ENCODE data around the gene STYK1.
"Not testable (repeated sequence)": the region's sequence is repeated elsewhere in the genome, so short reads cannot be mapped to it uniquely, and the experiment has no call there.

Gene STYK1

DNA sequence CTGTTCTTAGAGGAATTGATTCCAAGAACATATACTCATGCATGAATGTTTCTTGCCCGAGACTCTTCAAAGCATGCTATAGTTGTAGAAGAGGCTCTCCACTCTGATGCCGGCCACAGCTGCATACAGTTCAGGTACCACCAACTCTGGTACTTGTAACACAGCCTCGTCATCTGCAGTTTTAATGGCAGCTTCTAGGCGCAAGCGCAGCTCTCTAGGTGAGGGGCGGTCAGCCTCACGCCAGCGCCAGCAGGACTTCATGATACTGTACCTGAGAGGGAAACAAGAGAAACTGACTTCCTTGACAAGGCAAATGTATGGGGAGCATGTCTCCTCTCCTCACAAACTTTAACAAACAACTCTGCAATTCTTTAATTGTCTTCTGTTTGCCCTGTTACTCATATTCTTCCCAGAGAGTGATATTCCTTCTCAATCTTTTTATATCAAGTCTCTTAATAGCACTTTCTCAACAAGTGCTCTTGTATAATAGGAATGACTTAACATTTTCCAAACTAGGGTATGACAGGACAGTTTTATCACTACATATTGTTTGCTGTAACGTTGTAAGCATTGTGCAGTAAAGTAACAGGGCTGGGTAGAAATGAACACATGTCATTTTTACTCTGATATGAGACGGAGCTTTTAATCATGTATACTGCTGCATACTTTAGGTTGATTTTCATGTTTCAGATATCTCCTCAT, 53.6 kb downstream of the STYK1 start:
- no peak for DNase-seq (ENCODE audit: low read depth)

DNA sequence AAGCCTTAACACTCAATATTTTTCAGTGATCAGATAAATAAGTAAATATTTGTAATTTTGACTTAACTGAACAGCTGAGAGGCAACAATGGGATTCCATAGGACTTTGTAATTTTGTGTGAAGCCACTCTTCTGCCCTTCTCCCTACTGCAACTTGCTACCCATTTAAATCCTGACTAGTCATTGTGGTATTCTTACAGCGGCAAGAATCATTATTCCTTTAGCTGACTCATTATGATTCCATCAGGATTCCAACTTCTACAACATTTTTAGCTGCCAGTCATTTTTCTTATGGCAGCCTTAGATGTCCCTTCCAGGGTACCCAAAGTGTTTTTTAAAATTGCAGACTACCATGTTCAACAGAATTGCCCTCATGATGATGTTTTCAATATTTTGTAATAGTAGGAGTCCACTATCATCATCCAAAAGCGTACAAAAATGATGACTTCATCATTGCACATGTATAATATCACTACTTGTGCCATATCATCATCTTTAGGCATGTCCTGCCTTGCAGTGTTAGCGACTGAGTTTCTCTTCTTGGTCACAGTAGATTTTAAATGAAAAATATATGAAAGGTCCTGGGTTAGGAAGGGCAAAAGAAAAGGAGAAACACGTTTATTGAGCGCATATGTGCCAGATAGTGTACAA, 55.4 kb downstream of the STYK1 start:
- peak; percentile 61 for DNase-seq (ENCODE audit: low read depth)

DNA sequence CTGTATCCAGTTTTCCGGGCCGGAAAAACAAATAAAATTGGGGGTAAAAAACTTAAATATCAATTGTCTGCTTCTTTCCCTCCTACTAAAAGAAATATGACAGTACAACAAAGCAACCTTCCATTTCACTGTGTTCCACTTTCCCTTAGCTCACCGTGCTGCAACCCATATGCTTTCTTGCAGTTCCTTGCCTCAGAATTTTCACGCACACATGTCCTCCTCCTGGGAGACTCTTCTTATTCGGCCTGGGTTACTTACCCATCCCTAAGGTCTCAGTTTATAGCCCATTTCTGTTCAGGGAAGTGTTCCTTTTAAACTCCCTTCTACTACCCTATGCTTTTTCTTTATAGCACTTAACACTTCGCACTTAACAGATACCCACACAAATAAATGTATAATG, 56.0 kb downstream of the STYK1 start:
- no peak for DNase-seq (ENCODE audit: low read depth)

DNA sequence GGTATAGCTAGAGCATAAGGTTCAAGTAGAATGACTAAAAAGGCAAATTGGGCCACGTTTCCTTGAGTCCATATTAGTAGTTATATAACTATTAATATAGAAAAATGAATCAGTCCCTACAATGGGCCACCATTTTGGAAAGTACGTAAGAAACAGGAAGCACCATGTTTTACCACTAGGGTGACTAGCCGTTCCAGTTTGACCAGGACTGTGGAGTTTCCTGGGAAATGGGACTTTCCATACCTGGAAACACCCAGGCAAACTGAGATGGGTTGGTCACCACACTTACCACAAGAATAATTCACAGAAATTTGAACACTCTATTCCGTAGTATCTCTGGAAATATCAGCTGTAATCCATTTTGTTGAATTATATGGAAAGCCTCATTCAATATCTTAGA, 58.3 kb downstream of the STYK1 start:
- DNase-seq (ENCODE audit: low read depth): no peak

DNA sequence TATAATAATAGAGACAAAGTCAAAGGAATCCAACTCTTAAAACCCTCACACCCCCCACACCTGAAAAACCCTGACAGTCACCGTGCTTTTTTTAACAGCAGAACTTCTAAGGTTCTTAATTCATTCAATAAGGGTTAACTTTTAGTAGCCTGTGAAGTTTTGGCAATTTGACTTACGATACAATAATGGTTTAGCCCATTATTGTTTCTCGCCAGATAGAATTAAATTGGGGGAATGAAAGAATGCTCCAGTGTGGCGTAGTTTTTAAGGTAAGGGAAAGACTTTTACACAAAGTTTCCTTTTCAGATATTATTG, 59.8 kb downstream of the STYK1 start:
- no peak for DNase-seq (ENCODE audit: low read depth)

DNA sequence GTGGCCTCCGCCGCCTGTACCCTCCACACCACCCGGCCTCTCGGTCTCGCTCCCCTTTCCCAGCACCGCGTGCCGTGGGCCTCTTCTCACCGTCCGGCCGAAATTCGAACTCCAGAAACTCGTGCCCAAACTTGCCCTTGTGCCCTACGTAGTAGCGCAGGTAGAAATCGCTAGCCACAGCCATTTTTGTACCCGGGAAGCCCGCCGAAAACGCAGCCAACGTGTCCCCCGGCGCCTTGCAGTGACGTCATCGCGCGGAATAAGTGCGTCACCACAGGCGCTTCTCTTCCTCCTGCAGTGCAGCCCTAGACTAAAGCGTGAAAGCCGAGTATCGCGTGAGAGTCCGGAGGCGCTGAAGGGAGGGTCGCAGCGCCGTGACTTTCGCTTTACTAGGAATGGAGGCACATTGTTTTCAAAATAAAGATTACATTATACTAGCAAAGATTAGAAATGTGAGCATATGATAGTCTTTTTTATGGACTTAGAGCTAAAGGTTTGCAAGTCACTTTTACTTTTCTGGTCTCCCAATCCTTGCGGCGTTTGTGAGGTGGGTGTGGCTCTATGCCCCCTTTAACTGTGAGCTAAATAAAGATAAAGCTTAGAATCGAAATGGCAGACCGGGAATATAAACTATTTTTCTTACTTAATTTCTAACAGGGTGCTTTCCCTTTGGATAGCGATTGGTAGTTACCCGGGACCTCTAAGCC, 60.4 kb downstream of the STYK1 start, which contains the start of gene MAGOHB:
MAGOHB (minus strand) TSS at position 261 of the 707 bp plus-strand sequence; CDS start at position 184, 77 bp downstream.
- DNase-seq (ENCODE audit: low read depth): peak; percentile 81

DNA sequence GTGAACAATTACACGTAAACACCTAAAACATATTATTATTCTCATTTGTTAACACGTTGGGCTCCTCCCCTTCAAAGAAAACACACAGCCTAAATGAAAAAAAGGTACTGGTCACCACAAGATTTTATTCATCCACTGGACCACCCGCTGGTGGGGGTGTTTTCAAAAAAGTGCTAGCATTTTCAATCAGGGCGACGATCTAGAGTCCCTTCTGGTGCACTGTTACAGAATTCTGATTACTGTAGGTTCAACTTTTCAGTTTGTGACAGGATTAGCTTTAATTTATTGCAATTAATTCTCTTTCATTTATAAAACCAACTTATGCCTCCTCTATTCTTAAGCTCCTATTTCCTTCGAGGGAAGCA, 60.9 kb downstream of the STYK1 start:
- DNase-seq (ENCODE audit: low read depth): no peak

DNA sequence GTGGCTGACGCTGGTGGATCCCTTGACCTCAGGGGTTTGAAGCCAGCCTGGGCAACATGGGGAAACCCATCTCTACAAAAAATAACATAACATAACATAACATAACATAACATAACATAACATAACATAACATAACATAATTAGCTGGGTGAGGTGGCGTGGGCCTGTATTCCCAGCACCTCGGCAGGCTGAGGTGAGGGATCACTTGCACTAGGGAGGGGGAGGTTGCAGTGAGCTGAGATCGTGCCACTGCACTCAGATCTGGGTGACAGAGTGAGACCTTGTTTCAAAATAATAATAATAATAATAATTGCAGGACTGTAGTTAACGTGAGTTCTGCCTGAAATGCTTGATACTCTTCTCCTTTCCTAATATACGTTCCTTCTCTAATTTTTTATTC, 61.7 kb downstream of the STYK1 start:
- DNase-seq (ENCODE audit: low read depth): no peak

DNA sequence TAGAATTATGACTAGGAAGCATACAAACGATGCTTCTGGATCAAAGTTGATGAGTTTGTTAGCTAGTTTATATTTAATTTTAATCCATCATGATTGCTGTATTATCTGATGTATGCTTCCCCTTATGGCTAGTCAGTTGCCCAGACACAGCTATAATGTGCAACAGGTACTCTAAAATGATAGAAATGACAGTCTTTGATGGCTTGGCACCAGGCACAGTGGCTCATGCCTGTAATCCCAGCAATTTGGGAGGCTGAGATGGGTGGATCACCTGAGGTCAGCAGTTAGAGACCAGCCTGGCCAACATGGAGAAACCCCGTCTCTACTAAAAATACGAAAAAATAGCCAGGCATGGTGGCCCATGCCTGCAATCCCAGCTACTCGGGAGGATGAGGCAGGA, 62.6 kb downstream of the STYK1 start:
- not testable (repeated sequence) for DNase-seq (ENCODE audit: low read depth)

DNA sequence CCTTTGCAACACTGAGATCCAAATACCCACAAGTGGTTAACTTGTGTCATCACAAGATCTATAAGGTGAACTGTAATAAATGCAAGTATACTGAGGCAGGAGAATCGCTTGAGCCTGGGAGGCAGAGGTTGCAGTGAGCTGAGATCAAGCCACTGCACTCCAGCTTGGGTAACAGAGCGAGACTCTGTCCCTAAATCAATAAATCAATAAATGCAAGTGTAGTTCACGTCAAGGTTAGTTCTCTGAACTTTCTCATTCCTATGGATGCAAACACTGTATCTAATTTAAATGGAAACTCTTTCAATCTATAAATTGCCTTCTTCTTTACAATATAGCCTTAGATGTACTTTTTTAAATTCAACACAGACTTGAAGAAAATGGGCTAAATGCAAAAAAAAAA, 63.7 kb downstream of the STYK1 start:
- no peak for DNase-seq (ENCODE audit: low read depth)

DNA sequence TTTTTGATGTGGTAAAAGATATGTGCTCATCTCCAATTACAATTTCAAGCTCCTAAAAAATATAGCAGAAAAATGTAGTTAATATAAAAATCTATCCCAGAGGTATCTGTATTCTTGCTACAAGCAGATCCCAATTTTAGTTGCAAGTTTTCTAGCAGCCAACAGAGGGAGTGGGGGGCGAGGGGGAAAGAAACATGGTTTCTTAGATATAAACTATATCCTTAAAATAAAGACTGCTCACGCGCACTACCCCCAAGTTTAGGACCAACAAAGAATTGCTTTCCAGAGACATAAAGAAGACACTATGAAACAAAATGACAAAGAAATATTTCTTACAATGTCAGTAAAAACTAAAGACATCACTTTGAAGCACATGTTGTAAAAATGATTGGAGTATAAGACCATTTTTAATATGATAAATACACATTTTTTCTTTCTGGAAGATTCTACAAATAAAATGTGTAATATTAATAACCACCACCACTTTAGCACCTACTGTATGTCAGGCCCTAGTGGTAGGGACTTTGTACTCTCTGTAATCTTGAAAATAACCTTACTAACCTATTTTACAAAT, 65.9 kb downstream of the STYK1 start:
- DNase-seq (ENCODE audit: low read depth): no peak

DNA sequence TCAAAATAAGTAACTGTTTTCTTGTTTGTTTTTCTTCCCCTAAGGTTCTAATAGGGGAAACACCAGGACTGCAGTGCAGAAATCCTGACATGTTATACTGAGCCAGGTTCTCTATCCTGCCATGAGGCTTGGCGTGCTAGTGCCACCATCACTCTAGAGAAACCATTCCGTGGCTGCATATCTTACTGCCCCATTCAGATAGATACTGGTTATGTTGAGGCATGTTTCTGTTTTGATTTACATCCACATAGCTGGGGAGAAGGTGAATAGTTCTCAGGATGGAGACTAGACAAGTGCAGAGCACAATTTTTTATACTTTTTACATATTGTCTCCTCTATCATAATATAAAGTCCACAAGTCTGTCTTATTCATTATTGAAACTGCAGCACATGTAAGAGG, 72.0 kb downstream of the STYK1 start:
- DNase-seq (ENCODE audit: low read depth): no peak

DNA sequence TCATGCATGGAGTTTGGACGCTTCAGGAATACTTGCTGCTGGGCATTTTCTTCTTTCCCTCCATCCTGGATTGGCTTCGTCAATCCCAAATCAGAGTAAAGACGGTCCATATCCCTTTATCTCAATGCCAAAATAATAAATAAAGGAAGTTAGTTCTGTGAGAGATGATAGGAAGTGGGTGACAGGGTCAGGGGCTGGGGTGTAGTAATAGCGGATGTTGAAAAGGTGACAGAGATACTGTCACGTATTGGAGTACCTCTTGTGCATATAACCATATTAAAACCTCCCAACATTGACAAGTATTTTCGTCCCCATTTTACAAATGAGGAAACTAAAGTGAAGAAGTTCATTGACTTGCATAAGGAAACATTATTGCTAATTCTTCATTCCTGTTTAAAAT, 72.9 kb downstream of the STYK1 start:
- DNase-seq (ENCODE audit: low read depth): no peak

DNA sequence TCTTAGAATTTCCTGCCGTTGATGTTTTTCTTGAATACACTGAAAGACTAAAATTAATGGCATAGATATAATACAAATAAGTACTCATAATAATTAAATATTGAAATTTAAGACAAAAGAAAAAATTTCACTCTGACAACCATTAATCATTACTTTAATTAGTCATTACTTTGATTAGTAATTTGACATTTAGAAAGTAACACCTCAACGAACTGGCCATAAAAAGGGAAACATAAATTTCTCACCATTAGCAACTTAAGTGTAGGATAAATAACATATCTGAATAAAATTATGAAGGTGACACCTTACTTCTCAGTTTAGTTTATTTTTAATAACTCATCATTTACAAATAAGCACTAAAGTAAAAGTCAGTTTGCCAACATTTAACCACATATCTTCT, 78.0 kb downstream of the STYK1 start:
- no peak for DNase-seq (ENCODE audit: low read depth)

DNA sequence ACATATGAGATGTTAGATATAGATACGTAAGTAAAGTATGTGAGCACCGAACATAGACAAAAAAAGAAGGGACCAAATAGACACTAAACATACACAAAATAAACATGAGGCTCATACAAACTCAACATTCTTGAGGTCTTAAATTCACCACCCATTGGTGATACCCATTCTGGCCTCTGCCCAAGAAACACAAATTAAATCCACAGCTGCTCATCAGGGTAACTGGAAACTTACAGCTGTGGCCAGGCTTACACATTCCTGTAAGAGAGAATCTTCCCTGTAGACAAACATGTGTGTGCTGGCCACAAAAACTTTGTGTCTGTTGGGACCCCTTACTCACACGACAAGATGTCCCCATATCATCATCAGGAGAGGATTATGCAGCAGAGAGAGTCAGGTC, 82.9 kb downstream of the STYK1 start:
- DNase-seq (ENCODE audit: low read depth): no peak

DNA sequence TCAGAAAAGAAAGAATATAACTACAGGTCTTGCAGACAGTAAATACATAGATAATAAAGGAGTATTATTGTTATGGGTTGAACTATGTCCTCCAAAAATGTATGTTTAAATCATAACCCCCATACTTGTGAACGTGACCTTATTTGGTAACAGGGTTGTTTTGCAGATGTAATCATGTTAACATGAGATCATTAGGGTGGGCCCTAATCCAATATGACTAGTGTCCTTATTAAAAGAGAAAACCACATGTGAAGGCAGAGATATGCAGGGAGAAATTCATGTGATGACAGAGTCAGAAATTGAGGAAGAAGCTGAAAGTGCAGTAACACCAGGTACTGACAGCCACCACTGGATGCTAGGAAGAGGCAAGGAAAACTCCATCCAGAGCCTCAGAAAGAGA, 89.4 kb downstream of the STYK1 start:
- no peak for DNase-seq (ENCODE audit: low read depth)

DNA sequence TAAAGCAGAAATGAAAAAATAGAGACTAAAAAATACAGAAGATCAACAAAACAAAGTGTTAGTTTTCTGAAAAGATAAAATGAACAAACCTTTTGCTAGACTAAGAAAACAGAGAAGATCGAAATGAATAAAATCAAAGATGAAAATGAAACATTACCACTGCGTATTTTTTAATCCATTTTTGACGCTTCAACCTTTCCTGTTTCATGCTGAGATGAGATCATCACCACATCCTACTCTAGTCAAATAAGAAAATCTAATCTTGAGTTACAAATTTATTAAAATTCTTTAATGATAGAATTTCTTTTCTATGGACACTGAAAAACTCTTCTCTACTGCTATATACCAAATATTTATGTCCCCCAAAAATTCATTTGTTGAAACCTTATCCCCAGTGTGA, 91.1 kb downstream of the STYK1 start:
- no peak for DNase-seq (ENCODE audit: low read depth)

DNA sequence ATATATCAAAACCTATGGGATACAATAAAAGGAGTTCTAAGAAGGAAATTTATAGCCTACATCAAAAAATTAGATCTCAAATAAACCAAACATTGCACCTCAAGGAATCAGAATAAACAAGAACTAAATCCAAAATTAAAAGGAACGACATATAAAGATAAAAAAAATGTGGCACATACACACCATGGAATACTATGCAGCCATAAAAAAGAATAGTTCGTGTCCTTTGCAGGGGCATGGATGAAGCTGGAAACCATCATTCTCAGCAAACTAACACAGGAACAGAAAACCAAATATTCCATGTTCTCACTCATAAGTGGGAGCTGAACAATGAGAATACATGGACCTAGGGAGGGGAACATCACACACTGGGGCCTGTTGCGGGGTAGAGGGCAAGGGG, 91.7 kb downstream of the STYK1 start:
- DNase-seq (ENCODE audit: low read depth): not testable (repeated sequence)

DNA sequence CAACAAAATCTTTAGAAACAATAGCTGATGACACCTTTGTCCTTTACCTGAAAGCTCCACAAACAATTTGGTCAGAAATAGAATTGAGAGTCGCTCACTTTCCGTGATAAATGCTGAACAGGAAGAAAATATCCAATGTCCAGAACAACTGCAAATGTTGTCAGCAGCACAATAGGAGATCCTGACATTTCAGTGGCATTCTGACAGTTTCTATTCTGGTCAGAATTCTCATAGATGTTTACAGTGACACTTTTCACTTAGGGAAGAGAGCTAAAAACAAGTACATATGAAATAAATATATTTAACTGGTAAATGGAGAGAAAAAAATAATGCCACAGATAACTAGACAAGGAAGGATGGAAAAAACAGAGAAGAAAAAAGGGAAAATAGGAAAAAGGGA, 99.5 kb downstream of the STYK1 start:
- no peak for DNase-seq (ENCODE audit: low read depth)

DNA sequence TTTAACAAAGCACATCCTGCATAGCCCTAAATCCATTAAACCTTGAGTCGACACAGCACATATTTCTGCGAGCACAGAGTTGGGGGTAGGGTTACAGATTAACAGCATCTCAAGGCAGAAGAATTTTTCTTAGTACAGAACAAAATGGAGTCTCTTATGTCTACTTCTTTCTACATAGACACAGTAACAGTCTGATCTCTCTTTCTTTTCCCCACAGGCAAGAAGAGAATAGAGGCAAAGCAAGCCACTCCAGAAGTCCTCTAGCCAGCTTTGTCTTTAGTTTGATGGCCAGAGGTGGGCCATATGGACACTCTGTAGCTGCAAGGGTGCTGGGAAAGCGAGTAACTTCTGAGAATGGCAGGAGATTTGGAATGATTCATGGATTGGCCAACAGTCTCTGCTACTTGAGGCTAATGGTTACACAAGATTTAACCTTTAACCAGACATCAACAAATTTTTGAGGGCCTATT, 101.8 kb downstream of the STYK1 start:
- not testable (repeated sequence) for DNase-seq (ENCODE audit: low read depth)

DNA sequence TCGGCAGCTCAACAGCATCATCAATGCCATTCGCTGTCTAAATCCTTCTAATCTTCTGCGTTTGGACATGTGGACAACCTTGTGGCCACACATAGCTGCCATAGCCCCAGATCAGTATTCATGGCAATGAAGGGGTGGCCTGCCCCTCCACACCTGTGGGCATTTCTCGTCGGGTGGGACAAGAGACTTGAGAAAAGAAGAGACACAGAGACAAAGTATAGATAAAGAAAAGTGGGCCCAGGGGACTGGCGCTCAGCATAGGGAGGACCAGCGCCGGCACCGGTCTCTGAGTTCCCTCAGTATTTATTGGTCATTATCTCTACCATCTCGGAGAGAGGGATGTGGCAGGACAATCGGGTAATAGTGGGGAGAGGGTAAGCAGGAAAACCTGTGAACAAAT, 102.7 kb downstream of the STYK1 start:
- no peak for DNase-seq (ENCODE audit: low read depth)

All from non-pigmented ciliary epithelial cell (primary cell).